ENCODE data around the gene ZNF862. TPM values are rescaled to one million over a fixed set of nuclear protein-coding genes. Genes with fewer than 3 reads are reported as not detected.

The ZNF862 gene
- total RNA-seq, 1 donor from 2014 or later = 23.9 TPM

- H3K9me3 Mint-ChIP-seq = no peaks in the 10 kb centered on the region
- no peak overlapping the region for H3K4me3 Mint-ChIP-seq
- TF ChIP-seq CTCF (conservative IDR thresholded peaks at IDR 0.05) = no peak
- H3K27me3 Mint-ChIP-seq = no peaks in the 10 kb centered on the region
- no peak for DNase-seq (ENCODE audit: extremely low spot score, unreplicated experiment)
- H3K4me1 Mint-ChIP-seq (ENCODE audit: unreplicated experiment) = no peaks in the 10 kb centered on the region
- no peak overlapping the region for H3K27ac Mint-ChIP-seq
- H3K36me3 Mint-ChIP-seq = no peaks in the 10 kb centered on the region
Observed at GRCh38 chr7:149845257-149845980, 7.2 kb downstream of the ZNF862 start.

GRCh38 chr7:149846021-149846420 is 7.8 kb downstream of the ZNF862 start:
- Mint-ChIP-seq H3K4me3 (no peak overlapping the region), H3K36me3 (no peaks in the 10 kb centered on the region), H3K9me3 (no peaks in the 10 kb centered on the region), H3K27me3 (no peaks in the 10 kb centered on the region), H3K4me1 (ENCODE audit: unreplicated experiment) (no peaks in the 10 kb centered on the region), H3K27ac (no peak overlapping the region)
- no peak for TF ChIP-seq CTCF (conservative IDR thresholded peaks at IDR 0.05)
- DNase-seq (ENCODE audit: extremely low spot score, unreplicated experiment) = no peak

GRCh38 chr7:149846436-149847046 is 8.4 kb downstream of the ZNF862 start:
- H3K27ac Mint-ChIP-seq = no peak overlapping the region
- no peaks in the 10 kb centered on the region for H3K27me3 Mint-ChIP-seq
- no peaks in the 10 kb centered on the region for H3K4me1 Mint-ChIP-seq (ENCODE audit: unreplicated experiment)
- DNase-seq (ENCODE audit: extremely low spot score, unreplicated experiment) = no peak
- no peak overlapping the region for H3K4me3 Mint-ChIP-seq
- TF ChIP-seq CTCF (conservative IDR thresholded peaks at IDR 0.05) = no peak
- H3K9me3 Mint-ChIP-seq = no peaks in the 10 kb centered on the region
- H3K36me3 Mint-ChIP-seq = no peaks in the 10 kb centered on the region

GRCh38 chr7:149849174-149849573 is 11.0 kb downstream of the ZNF862 start:
- H3K4me1 Mint-ChIP-seq (ENCODE audit: unreplicated experiment) = peaks cover 4% of the 10 kb centered on the region
- no peak for DNase-seq (ENCODE audit: extremely low spot score, unreplicated experiment)
- no peaks in the 10 kb centered on the region for H3K27me3 Mint-ChIP-seq
- no peak for TF ChIP-seq CTCF (conservative IDR thresholded peaks at IDR 0.05)
- H3K4me3 Mint-ChIP-seq = no peak overlapping the region
- H3K36me3 Mint-ChIP-seq = no peaks in the 10 kb centered on the region
- H3K9me3 Mint-ChIP-seq = no peaks in the 10 kb centered on the region
- no peak overlapping the region for H3K27ac Mint-ChIP-seq

GRCh38 chr7:149850007-149850594 is 11.9 kb downstream of the ZNF862 start:
- no peaks in the 10 kb centered on the region for H3K27me3 Mint-ChIP-seq
- no peaks in the 10 kb centered on the region for H3K36me3 Mint-ChIP-seq
- no peak for DNase-seq (ENCODE audit: extremely low spot score, unreplicated experiment)
- H3K27ac Mint-ChIP-seq = no peak overlapping the region
- no peaks in the 10 kb centered on the region for H3K9me3 Mint-ChIP-seq
- no peak for TF ChIP-seq CTCF (conservative IDR thresholded peaks at IDR 0.05)
- peaks cover 13% of the 10 kb centered on the region for H3K4me1 Mint-ChIP-seq (ENCODE audit: unreplicated experiment)
- H3K4me3 Mint-ChIP-seq = no peak overlapping the region
